GM19467 (cell line): Measurements from ENCODE around the gene ANKRD42.

Experiments
- ATAC-seq: cut with Tn5 transposase; IDR thresholded peaks from one replicate; pipeline ENCODE4 v1.9.1; 2021; ENCODE audit warnings: mild to moderate bottlenecking, moderate library complexity; ENCODE audit not compliant: unreplicated experiment

ANKRD42 gene

GRCh38 chr11:83193315-83194280 lies at the start of gene ANKRD42:
Gene ANKRD42, plus strand, starts transcription at chr11:83193712. Its CDS starts 959 bp downstream, at chr11:83194671.
- peak; percentile 92 for ATAC-seq

- no peak for ATAC-seq
Observed at GRCh38 chr11:83147895-83148294, 45.6 kb upstream of the ANKRD42 start.

GRCh38 chr11:83150450-83150849 lies 43.1 kb upstream of the ANKRD42 start:
- ATAC-seq = no peak

- no peak for ATAC-seq
Observed at GRCh38 chr11:83151274-83151977, 42.1 kb upstream of the ANKRD42 start.

GRCh38 chr11:83152264-83152663 lies 41.2 kb upstream of the ANKRD42 start:
- no peak for ATAC-seq

- no peak for ATAC-seq
Observed at GRCh38 chr11:83153764-83154163, 39.7 kb upstream of the ANKRD42 start.

- ATAC-seq = peak; percentile 95
Observed at GRCh38 chr11:83156144-83156995, 37.1 kb upstream of the ANKRD42 start.

- peak; percentile 1 for ATAC-seq
Observed at GRCh38 chr11:83156996-83157593, 36.4 kb upstream of the ANKRD42 start, which contains the start of gene PCF11. Gene PCF11, plus strand, starts transcription at chr11:83157131. Its CDS starts 309 bp downstream, at chr11:83157440.

- ATAC-seq = no peak
Observed at GRCh38 chr11:83157594-83158356, 35.7 kb upstream of the ANKRD42 start.

- no peak for ATAC-seq
Observed at GRCh38 chr11:83158357-83158786, 35.1 kb upstream of the ANKRD42 start.

GRCh38 chr11:83158965-83159901 lies 34.3 kb upstream of the ANKRD42 start:
- ATAC-seq = no peak

GRCh38 chr11:83159902-83160865 lies 33.3 kb upstream of the ANKRD42 start:
- ATAC-seq = no peak

GRCh38 chr11:83161610-83162199 lies 31.8 kb upstream of the ANKRD42 start:
- ATAC-seq = no peak

GRCh38 chr11:83162377-83162776 lies 31.1 kb upstream of the ANKRD42 start:
- ATAC-seq = peak; percentile 41

GRCh38 chr11:83166193-83166866 lies 27.2 kb upstream of the ANKRD42 start:
- no peak for ATAC-seq

GRCh38 chr11:83168756-83169155 lies 24.8 kb upstream of the ANKRD42 start:
- no peak for ATAC-seq
